Measurements from ENCODE around the gene FKBP5. TPM values are rescaled to one million over a fixed set of nuclear protein-coding genes. Genes with fewer than 3 reads are reported as not detected.
A peak's percentile ranks its signal among the peaks of the same experiment; 100 is the strongest.
"Not testable (repeated sequence)": the region's sequence is repeated elsewhere in the genome, so short reads cannot be mapped to it uniquely, and the experiment has no call there.

FKBP5 gene
- total RNA-seq, 1 donor from 2014 or later, result 112 TPM

DNA sequence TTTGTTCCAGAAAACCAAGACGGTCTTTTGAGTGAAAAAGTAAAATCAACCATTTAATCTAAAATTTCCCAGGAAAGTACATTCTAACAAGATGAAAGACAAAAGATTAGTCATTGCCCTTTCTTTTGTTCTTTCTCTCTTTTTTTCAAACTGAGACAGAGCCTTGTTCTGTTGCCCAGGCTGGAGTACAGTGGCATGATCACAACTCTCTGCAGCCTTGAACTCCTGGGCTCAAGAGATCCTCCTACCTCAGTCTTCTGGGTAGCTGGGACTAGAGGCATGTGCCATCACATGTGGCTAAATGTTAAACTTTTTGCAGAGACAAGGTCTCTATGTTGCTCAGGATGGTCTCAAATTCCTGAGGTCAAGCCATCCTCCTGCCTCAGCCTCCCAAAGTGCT is 75.0 kb downstream of the FKBP5 start:
- no peak for DNase-seq (ENCODE audit: low spot score)

GRCh38 chr6:35611240-35611639 is 77.5 kb downstream of the FKBP5 start:
- no peak for DNase-seq (ENCODE audit: low spot score)

DNA sequence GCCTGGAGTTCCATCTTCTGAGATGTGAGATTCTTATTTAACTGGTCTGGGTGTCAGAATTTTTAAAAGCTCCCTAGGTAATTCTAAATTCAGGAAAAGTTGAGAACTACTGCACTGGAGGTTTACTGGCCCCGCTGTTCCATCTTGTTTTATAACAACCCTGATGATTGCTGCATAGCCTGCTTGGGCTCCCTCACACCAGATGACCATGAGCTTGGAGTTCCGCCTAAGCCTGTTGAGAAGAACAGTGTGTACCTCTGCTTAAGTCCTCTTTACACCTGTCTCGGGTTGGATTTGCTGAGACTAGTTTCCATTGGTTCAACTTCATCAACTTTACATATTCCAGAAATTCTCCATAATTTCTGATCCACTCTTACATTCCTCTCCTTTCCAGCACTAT is 77.9 kb downstream of the FKBP5 start:
- no peak for DNase-seq (ENCODE audit: low spot score)

- no peak for DNase-seq (ENCODE audit: low spot score)
These were observed 79.1 kb downstream of the FKBP5 start for GRCh38 chr6:35609588-35609987.

GRCh38 chr6:35607517-35608233 is 81.0 kb downstream of the FKBP5 start:
- DNase-seq (ENCODE audit: low spot score), result no peak

- no peak for DNase-seq (ENCODE audit: low spot score)
These were observed 83.1 kb downstream of the FKBP5 start for GRCh38 chr6:35605600-35605999.

DNA sequence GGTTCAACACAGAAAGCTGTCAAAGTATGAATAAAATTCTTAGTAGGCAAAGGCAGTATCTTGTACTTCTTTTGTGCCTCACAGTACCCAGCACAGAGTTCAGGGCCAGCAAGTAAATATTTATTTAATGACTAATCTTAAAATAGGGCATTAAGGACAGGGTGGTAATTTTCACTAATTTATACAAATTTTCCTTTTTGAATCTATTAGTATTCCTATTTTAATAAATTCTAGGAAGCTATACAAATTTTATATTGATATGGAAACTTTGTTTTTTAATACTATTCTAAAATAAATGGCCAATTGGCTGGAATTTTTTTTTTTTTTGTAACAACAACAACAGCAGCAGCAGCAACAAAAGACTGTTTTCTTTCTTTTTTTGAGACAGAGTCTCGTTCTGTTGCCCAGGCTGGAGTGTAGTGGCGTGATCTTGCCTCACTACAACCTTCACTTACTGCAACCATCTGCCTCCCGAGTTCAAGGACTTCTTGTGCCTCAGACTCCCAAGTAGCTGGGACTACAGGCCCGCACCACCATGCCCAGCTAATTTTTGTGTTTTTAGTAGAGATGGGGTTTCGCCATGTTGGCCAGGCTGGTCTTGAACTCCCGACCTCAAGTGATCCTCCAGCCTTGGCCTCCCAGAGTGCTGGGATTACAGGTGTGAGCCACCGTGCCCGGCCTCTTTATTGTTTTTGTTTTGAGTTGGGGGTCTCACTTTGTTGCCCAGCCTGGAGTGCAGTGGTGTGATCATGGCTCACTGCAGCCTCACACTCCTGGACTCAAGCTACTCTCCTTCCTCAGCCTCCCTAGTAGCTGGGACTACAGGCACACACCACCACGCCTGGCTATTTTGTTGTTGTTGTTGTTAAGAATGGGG is 85.2 kb downstream of the FKBP5 start:
- no peak for DNase-seq (ENCODE audit: low spot score)

DNA sequence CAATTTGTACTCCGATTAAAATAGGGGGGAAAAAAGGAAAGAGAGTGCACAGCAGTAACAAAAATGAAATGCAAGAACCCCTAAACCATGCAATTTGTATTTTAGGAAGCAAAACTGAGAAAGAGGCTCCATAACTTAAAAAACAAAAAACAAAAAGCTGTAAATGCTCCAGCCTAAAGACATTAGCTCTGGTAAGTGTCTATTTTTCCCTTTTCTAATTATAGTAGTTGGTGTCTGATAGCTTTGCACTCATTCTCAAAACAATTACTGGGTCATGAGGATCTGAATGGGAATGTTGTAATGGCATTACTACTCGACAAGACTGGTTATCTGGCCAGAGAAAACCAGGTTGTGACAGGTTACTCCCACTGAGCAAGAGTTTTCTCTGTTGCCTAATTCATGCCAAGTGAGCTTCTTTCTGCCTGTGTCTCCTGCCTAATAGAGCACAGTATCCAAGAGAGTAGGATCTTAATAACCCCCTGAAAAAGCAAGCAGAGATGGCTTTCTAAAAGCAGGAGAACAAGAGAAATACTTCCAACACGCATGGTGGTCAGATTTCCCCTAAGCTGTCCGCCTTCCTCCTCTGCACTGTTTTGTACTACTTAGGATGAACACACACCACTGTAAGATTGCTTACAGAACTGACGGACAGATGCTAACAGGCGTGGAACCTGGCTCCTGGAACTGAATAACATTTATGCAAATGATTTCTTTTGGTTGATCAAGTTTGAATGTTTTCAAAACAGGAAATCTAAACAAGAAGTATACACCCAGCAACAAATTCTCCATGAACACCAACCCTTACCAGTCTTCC is 86.4 kb downstream of the FKBP5 start:
- DNase-seq (ENCODE audit: low spot score), result no peak

- peak; percentile 62 for DNase-seq (ENCODE audit: low spot score)
These were observed 87.2 kb downstream of the FKBP5 start for GRCh38 chr6:35601331-35602132.

DNA sequence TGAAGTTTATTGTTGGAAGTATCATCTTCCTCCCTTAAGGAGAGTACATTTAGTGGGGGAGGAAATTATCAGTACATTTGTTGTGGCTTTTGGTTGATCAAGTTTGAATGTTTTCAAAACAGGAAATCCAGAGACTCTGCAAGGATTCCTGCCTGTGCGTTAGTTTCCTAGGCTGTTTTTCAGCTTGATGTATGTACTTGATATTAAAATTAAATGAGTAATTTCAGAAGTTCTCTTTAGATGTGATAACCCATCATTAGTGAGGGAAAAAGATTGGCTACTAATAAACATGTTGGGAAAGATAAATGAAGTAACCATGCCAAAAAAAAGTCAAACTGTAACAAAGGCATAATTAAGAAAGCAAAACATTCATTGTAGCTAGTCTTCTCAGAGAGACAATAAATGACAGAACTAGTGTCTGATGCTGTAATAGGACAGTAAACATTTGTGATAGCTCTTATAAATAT is 88.0 kb downstream of the FKBP5 start:
- DNase-seq (ENCODE audit: low spot score), result no peak

GRCh38 chr6:35599761-35600658 is 88.7 kb downstream of the FKBP5 start:
- DNase-seq (ENCODE audit: low spot score), result no peak

- not testable (repeated sequence) for DNase-seq (ENCODE audit: low spot score)
These were observed 90.1 kb downstream of the FKBP5 start for GRCh38 chr6:35598621-35599020.

DNA sequence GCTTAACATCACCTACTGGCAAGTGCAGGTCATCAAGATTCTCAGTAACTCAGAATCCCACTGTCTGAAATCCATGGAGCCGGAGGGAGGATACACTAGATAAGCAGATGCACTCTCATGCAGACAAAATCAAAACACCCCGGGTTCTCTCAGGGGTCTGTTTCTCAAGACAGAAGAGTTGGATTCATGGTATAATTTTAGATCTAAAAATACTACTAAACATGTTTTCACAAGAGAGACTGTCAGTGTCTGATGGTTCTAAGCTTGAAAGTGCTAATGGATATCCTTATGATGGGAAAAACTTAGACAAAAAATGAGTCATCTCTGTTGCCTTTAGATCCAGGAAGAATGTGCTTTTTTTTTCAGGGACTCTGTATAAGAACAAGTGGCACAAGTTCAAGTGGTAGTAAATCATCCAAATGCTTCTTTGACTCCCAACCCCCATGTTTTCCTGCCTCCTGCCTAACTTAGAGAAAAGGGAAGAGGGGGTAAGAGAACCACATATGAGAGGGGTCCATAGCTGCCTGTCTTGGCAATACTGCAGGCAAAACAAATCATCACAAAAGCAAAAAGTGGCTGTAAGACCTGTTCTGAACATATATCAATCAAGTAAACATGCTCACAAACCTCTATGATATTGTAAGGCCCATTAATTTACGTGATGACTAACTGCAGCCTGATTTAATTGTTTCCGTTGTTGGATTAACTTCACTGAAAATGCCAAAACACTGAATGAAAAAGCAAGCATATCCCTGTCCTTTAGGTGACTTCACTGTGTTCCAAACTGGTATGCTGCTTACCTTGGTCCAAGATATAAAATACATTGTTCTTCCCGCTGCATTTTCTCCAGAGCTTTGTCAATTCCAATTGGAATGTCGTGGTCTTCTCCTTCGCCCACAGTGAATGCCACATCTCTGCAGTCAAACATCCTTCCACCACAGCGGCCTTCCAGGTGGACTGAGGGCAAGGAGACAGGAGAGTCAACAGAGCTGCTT is 92.0 kb downstream of the FKBP5 start:
- DNase-seq (ENCODE audit: low spot score), result no peak

GRCh38 chr6:35594503-35595186 is 94.1 kb downstream of the FKBP5 start:
- no peak for DNase-seq (ENCODE audit: low spot score)

- no peak for DNase-seq (ENCODE audit: low spot score)
These were observed 96.5 kb downstream of the FKBP5 start for GRCh38 chr6:35592178-35592577.

DNA sequence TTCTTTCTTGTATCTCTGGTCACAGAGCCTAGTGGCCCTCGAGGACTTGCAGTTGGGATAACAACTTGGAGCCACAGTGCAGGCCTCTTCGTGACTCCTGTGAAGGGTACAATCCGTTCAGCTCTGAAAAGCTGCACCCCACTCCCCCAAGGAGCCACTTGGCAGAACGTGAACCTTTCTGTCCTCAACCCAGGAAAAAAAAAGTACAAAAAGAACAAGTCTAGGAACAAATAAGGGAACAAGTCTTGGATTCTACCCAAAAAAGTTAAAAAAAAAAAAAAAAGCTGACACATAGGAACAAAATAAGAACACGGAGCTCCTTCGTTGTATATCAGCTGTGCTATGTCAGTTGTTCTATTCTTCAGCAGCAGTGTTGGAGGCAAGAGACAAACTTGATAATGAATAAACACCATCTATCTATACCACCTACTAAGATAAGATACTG is 98.1 kb downstream of the FKBP5 start:
- peak; percentile 63 for DNase-seq (ENCODE audit: low spot score)

- DNase-seq (ENCODE audit: low spot score), result no peak
These were observed 98.8 kb downstream of the FKBP5 start for GRCh38 chr6:35589904-35590303.

DNA sequence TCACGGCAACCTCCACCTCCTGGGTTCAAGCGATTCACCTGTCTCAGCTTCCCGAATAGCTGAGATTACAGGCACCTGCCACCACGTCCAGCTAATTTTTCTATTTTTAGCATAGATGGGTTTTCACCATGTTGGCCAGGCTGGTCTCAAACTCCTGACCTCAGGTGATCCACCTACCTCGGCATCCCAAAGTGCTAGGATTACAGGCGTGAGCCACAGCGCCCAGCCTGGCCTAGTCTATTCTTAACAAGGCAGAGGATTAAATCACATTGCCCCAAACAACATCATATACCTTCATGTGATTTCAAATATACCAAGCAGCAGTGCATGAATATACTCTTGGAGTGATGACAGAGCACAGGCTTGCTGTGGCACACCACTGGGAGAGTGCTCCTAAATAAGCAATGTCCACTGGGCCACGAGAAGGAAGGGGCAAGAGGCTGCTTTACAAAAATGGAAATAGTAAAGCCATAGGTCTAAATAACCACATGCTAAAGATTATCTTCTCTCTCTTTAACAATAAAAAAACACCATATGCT is 99.4 kb downstream of the FKBP5 start:
- DNase-seq (ENCODE audit: low spot score), result no peak
